K562 (cell line): Measurements from ENCODE around the gene PDE4D. TPM values are rescaled to one million over a fixed set of nuclear protein-coding genes. Genes with fewer than 3 reads are reported as not detected.

ENCODE experiments used
- ATAC-seq: fragments of 200-7000 bp; cut with Tn5 transposase; 3 replicates; pipeline ENCODE4 v1.9.1; 2020; ENCODE audit warnings: moderate library complexity
- BruUV-seq: library from RNA; stranded (reverse); fragments of 400-500 nt; replicated peaks from 2 replicates; lab custom pipeline; 2021; lab: Mats Ljungman, UMichigan
- CTCF ChIA-PET: fragments of 300-600 bp; formaldehyde crosslinking; extraction: SDS; loops from one replicate; lab custom pipeline; 2021; ENCODE audit warnings: low intra/inter-chr PET ratio; lab: Yijun Ruan, JAX
- POLR2A ChIA-PET: fragments of 300-600, 350-650 bp; sonication (Branson Sonifier 250); formaldehyde crosslinking; extraction: SDS; loops from one replicate; lab custom pipeline; 2021; ENCODE audit warnings: antibody characterized with exemption, inconsistent platforms; lab: Yijun Ruan, JAX
- DNase-seq, 4 experiments: peaks; one replicate each; pipeline versions ENCODE4 v3.0.0 to v3.0.0-alpha.2; 2011 to 2018; ENCODE audit warnings: low spot score in 3 of 4, mixed read lengths in 3 of 4; ENCODE audit errors: extremely low read depth in 1 of 4
- FAIRE-seq: peaks from 2 replicates; lab custom pipeline; 2011; peaks lifted over from hg19 to GRCh38; lab: Jason Lieb, UNC
- H2AFZ ChIP-seq: 2 replicates; pipeline ENCODE4 v1.6.0; 2011; ENCODE audit warnings: low read depth, low read length, control low read depth, inconsistent platforms
- H3K27ac ChIP-seq: fragments of 200-600 bp; 3 replicates; pipeline ENCODE4 v1.8.0; 2011; ENCODE audit warnings: low read depth, mild to moderate bottlenecking, control low read depth, inconsistent platforms, low read length, moderate library complexity, mixed read lengths; ENCODE audit errors: extremely low read depth
- H3K27me3 ChIP-seq, 2 experiments: fragments of 300-600 bp in 1 of 2; 2 replicates in 1 of 2; 3 replicates in 1 of 2; pipeline versions ENCODE4 v1.6.0 to v1.8.0; 2011; ENCODE audit warnings: inconsistent platforms in 2 of 2, low read length in 2 of 2, mild to moderate bottlenecking in 1 of 2, mixed read lengths in 1 of 2, moderate library complexity in 1 of 2; ENCODE audit not compliant: control insufficient read depth in 2 of 2, insufficient read depth in 2 of 2
- H3K36me3 ChIP-seq: fragments of 300-600 bp; 3 replicates; pipeline ENCODE4 v1.8.0; 2011; ENCODE audit warnings: mild to moderate bottlenecking, low read length, inconsistent platforms; ENCODE audit not compliant: control insufficient read depth, insufficient read depth
- H3K4me1 ChIP-seq, 2 experiments: fragments of 200-600 bp in 1 of 2; replicated peaks in 1 of 2; 2 replicates in 1 of 2; 3 replicates in 1 of 2; pipeline versions ENCODE4 v1.5.1 to v1.8.0; 2011; ENCODE audit warnings: inconsistent platforms in 2 of 2, low read length in 2 of 2, mild to moderate bottlenecking in 1 of 2, mixed read lengths in 1 of 2, moderate library complexity in 1 of 2; ENCODE audit not compliant: control insufficient read depth in 2 of 2, insufficient read depth in 2 of 2
- H3K4me2 ChIP-seq: 2 replicates; pipeline ENCODE4 v1.6.1; 2011; ENCODE audit warnings: low read length, control low read depth, inconsistent platforms, mixed read lengths; ENCODE audit not compliant: insufficient read depth
- H3K4me3 ChIP-seq: fragments of 200-600 bp; sonication (generic), shearing (Covaris generic); 2 replicates; pipeline ENCODE4 v1.5.1; 2016; ENCODE audit warnings: control low read depth, inconsistent platforms
- H3K79me2 ChIP-seq: fragments of 200-600 bp; 3 replicates; pipeline ENCODE4 v1.8.0; 2011; ENCODE audit warnings: low read length, inconsistent platforms; ENCODE audit not compliant: control insufficient read depth, insufficient read depth
- H3K9ac ChIP-seq, 2 experiments: 2 replicates each; pipeline versions ENCODE4 v1.6.0 to v1.6.1; 2011; ENCODE audit warnings: low read depth in 2 of 2, low read length in 2 of 2, control low read depth in 1 of 2, inconsistent platforms in 1 of 2, mild to moderate bottlenecking in 1 of 2, mixed read lengths in 1 of 2; ENCODE audit not compliant: insufficient read depth in 1 of 2
- H3K9me1 ChIP-seq: one replicate; pipeline ENCODE4 v1.6.0; 2011; ENCODE audit warnings: inconsistent platforms, mild to moderate bottlenecking, low read length, moderate library complexity; ENCODE audit not compliant: control insufficient read depth, insufficient read depth
- H3K9me3 ChIP-seq: replicated peaks from 2 replicates; pipeline ENCODE4 v1.5.1; 2011; ENCODE audit warnings: low read depth, low read length, inconsistent platforms; ENCODE audit not compliant: control insufficient read depth, insufficient read depth
- H4K20me1 ChIP-seq: replicated peaks from 2 replicates; pipeline ENCODE4 v1.6.1; 2011; ENCODE audit warnings: low read length, inconsistent platforms, mixed read lengths; ENCODE audit not compliant: control insufficient read depth, insufficient read depth
- ATF1 ChIP-seq, 2 experiments: fragments of 450-650 bp in 1 of 2; IDR thresholded peaks; 2 replicates each; pipeline ENCODE4 v1.6.1; 2016; ENCODE audit warnings: missing compliant biosample characterization in 1 of 2, missing genetic modification characterization in 1 of 2
- HDGF ChIP-seq: fragments of 450-650 bp; IDR thresholded peaks from 2 replicates; pipeline ENCODE4 v1.6.1; 2016
- KLF13 ChIP-seq: fragments of 450-650 bp; IDR thresholded peaks from 2 replicates; pipeline ENCODE4 v1.6.1; 2016; ENCODE audit warnings: missing genetic modification characterization, low read depth, mild to moderate bottlenecking, missing compliant biosample characterization, moderate library complexity, borderline replicate concordance
- NONO ChIP-seq, 2 experiments: fragments of 200-400 bp in 1 of 2; fragments of 450-650 bp in 1 of 2; formaldehyde crosslinking in 1 of 2; IDR thresholded peaks; 2 replicates each; pipeline ENCODE4 v1.6.1; 2017; ENCODE audit warnings: low read depth in 2 of 2, mild to moderate bottlenecking in 2 of 2, moderate library complexity in 2 of 2, low read length in 1 of 2
- REST ChIP-seq, 2 experiments: fragments of 450-650 bp; formaldehyde crosslinking in 1 of 2; IDR thresholded peaks; 2 replicates each; pipeline versions ENCODE4 v1.4.0 to v1.6.1; 2014 to 2020; ENCODE audit warnings: mild to moderate bottlenecking in 2 of 2, borderline replicate concordance in 1 of 2, low read depth in 1 of 2
- SMC3 ChIP-seq: conservative IDR thresholded peaks from 2 replicates; pipeline ENCODE4 v1.6.1; 2011; ENCODE audit warnings: low read depth, low read length, improper control_type of control experiment; ENCODE audit not compliant: insufficient read depth
- THAP7 ChIP-seq: fragments of 250-450 bp; sonication (Bioruptor Pico); IDR thresholded peaks from 2 replicates; pipeline ENCODE4 v1.5.0; 2021
- ZNF140 ChIP-seq: fragments of 250-450 bp; sonication (Bioruptor Pico); IDR thresholded peaks from 2 replicates; pipeline ENCODE4 v1.8.0; 2021; ENCODE audit warnings: moderate library complexity, mild to moderate bottlenecking, inconsistent platforms
- ZNF668 ChIP-seq: fragments of 250-450 bp; sonication (Bioruptor Pico); IDR thresholded peaks from 2 replicates; pipeline ENCODE4 v1.8.0; 2022; ENCODE audit warnings: mild to moderate bottlenecking, inconsistent platforms
- ZNF740 ChIP-seq, 3 experiments: fragments of 200-800 bp in 1 of 3; sonication (Bioruptor generic) in 1 of 3; sonication (generic) in 1 of 3; formaldehyde crosslinking in 1 of 3; IDR thresholded peaks; 2 replicates each; pipeline versions ENCODE4 v1.6.1 to v1.8.0; 2016 to 2022; ENCODE audit warnings: mild to moderate bottlenecking in 2 of 3, missing compliant biosample characterization in 2 of 3, missing genetic modification characterization in 2 of 3, missing genetic modification reagents in 1 of 3
- WGBS: fragments of 100-300 bp; shearing (Covaris generic); methylation state at CpG from one replicate; pipeline ENCODE4 v1.1.6; 2016; ENCODE audit warnings: low coverage, mixed read lengths; ENCODE audit not compliant: insufficient coverage; ENCODE audit errors: missing lambda C conversion rate; 5-methylcytosine and 5-hydroxymethylcytosine counted together
- in situ Hi-C: fragments of 300-500 bp; cut with MboI; formaldehyde crosslinking; loops from 4 replicates; pipeline ENCODE4 v1.15.0; 2018; ENCODE audit warnings: inconsistent platforms, mixed read lengths
- intact Hi-C: fragments of 100-400 bp; cut with micrococcal nuclease; formaldehyde crosslinking; loops from 2 replicates; pipeline ENCODE4 v1.14.2; 2022
- polyA plus RNA-seq, 8 experiments: library from polyadenylated mRNA; depleted of rRNA in 4 of 8; stranded (reverse) in 5 of 8; unstranded in 3 of 8; fragments of >200 nt; fragmentation: Nextera tagmentation in 2 of 8; fragmentation: Illumina TruSeq in 1 of 8; extraction: Ambion mirVana in 2 of 8; extraction: Trizol in 1 of 8; gene quantifications; 2 replicates each; pipeline versions ENCODE4 v1.2.1 to v1.2.3, GENCODE V29; 2011 to 2014; ENCODE audit warnings: inconsistent platforms in 1 of 8, missing spikeins in 1 of 8
- total RNA-seq, 7 experiments: library from RNA; depleted of rRNA in 6 of 7; stranded (reverse); fragments of >200 nt in 6 of 7; fragmentation: Illumina TruSeq in 2 of 7; extraction: Trizol in 2 of 7; gene quantifications; 2 replicates each; pipeline versions ENCODE4 v1.2.1 to v1.2.3, GENCODE V29; 2011 to 2021; ENCODE audit warnings: low replicate concordance in 1 of 7

The PDE4D gene
- total and polyA plus RNA-seq, 9 of the 15 experiments (the other 6 are each of a cell fraction or from before 2014, with no cell fraction given) = 0.04 to 0.46 (median 0.13) TPM

GRCh38 chr5:59673438-59674058, 220.0 kb downstream of the PDE4D start:
- CTCF ChIA-PET = interaction anchor here (0.5 kb wide), 1 partner anchor 1437 kb away, joined by 3 read pairs; no protein-coding TSS in a partner anchor
- Histone ChIP-seq H4K20me1 (no peaks in the 10 kb centered on the region), H3K27me3 (no peaks in the 10 kb centered on the region), H3K4me1 (no peaks in the 10 kb centered on the region), H3K4me3 (no peak overlapping the region), H3K36me3 (no peaks in the 10 kb centered on the region), H3K9ac (no peak overlapping the region), H3K79me2 (no peaks in the 10 kb centered on the region), H2AFZ (no peak overlapping the region), H3K9me3 (no peaks in the 10 kb centered on the region), H3K27ac (no peak overlapping the region), H3K9me1 (no peaks in the 10 kb centered on the region), H3K4me2 (no peak overlapping the region)
- POLR2A ChIA-PET = no interaction called here
- DNase-seq (peak; percentile 10 to 42 (median 25)), FAIRE-seq (peak; percentile 62), ATAC-seq (no peak; the same call in 2 of the 3 replicates)
- intact Hi-C loops = loop anchor here (1.0 kb wide), 2 partner anchors 283 to 485 kb away; no protein-coding TSS in a partner anchor
- no TSS peak for BruUV-seq
- WGBS = 0% methylated on average over 4 of the region's 4 CpGs
- in situ Hi-C loops = loop anchor here (10.0 kb wide), 1 partner anchor 489 kb away; no protein-coding TSS in a partner anchor
- TF ChIP-seq SMC3 (0 out of 2 replicates have a peak, but pooled peaks have one; percentile 32), ATF1 (CRISPR knock-in tag; IDR thresholded peaks at IDR 0.05) (no peak), ATF1 (tag; IDR thresholded peaks at IDR 0.05) (no peak), ZNF740 (CRISPR knock-in tag; IDR thresholded peaks at IDR 0.05) (no peak), ZNF740 (tag; IDR thresholded peaks at IDR 0.05) (no peak), ZNF668 (CRISPR knock-in tag) (no peak), ZNF140 (CRISPR knock-in tag) (no peak), THAP7 (no peak), KLF13 (tag) (no peak), HDGF (no peak), NONO (IDR thresholded peaks at IDR 0.05; ENCODE audit: low read depth in 2 of 2, low read length in 1 of 2) (no peak), REST (IDR thresholded peaks at IDR 0.05; ENCODE audit: borderline replicate concordance) (peak; percentile 24; the same call in 1 of the 2 replicates), REST (CRISPR knock-in tag; IDR thresholded peaks at IDR 0.05; ENCODE audit: low read depth) (no peak)
